Left cardiac atrium (tissue), 4 donors: ENCODE results near the gene KRT1. TPM values are rescaled to one million over a fixed set of nuclear protein-coding genes. Genes with fewer than 3 reads are reported as not detected.

ENCODE experiments used
- ATAC-seq, 2 donors: fragments of 200-7000 bp; cut with Tn5 transposase; one replicate each; pipeline ENCODE4 v1.9.1; 2020; ENCODE audit warnings: mild to moderate bottlenecking in 2 of 2, moderate library complexity in 2 of 2
- DNase-seq: peaks from one replicate; pipeline ENCODE4 v3.0.0-alpha.2; 2020
- intact Hi-C, 2 donors: fragments of 100-400 bp; cut with DNase I; formaldehyde crosslinking; loops; one replicate each; pipeline versions ENCODE4 v1.14.1 to v1.15.1; 2022 to 2023
- total RNA-seq, 2 donors: library from RNA; stranded (reverse); fragmentation: NEBNext Ultra II Directional; extraction: Animal tissue kit (Norgen Biotek cat#: 25700); gene quantifications; one replicate each; pipeline ENCODE4 v1.2.1, GENCODE V29; 2021
- donor health status: DM: no; HTN: yes; CAD: no.
- donor health status: DM: no; HTN: yes; CAD: no; lungs with severe emphysema.
- donor health status: DM: yes; HTN: yes; CAD: no.
- donor health status: Dilated cardiomyopathy.

KRT1 gene
- total RNA-seq, 2 donors from 2014 or later: 0.18 TPM; not detected in 1

DNA sequence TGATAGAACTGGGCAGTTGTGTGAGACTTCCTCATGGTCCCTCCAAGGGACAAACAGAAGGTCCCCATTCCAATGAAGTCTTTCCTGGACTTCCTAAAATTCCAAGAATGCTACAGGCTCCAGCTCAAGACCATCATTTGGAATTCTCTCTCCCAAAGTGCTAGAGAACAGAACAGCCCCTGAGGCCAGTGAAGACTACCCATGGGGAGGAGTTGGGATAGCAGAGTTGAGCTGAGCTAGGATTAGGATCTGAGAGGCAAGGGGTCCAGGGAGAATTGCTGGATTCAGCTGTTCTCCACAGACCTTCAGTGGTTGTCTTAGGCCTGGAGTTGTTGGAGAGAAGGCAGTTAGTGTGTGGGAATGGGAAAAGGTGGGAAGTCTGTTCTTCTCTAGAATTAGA is 10.8 kb downstream of the KRT1 start:
- DNase-seq (no peak), ATAC-seq (no peak)
- intact Hi-C loops: loop anchor here in 1 of 2 donors (5.0 kb wide), 1 partner anchor 198 kb away; no protein-coding TSS in a partner anchor

DNA sequence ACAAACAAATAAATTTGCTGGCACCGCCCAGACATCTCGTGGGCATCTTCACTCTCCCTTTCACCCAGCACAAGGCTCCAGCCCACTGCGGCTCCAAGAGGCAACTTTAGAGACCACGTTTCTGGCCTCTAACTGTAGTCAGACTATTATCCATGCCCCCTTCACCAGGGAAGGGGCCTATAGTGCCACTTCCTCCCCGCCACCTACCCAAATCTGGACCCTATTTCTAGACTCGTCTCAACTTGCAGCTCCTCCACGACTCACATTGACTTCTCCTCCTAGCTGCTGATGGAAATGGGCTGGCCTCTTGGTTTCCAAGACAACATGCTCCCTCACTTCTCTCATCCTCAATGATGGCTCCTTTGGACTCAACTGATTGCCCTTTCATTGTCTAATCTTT is 12.3 kb downstream of the KRT1 start:
- no peak for DNase-seq
- intact Hi-C loops: loop anchor here in 1 of 2 donors (5.0 kb wide), 1 partner anchor 199 kb away; no protein-coding TSS in a partner anchor
- no peak for ATAC-seq

DNA sequence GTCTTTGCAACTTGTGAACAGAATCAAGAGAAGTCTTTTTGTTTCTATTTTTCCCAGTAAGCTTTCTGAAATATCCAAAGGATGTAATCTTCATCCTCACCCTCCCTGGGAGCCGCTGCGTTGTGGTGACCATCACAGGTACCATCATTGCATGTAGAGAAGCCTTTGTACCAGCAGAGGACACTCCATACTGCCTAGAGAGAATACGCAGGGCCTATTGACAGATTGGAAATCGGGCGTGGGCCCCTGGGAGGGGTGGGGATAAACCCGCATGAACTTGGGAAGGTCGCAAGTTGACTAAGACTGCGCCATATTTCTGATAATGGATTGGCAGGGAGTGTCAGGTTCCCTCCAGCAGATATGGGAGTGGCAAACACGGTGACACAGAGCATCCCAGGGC is 12.7 kb downstream of the KRT1 start:
- intact Hi-C loops: loop anchor here in 1 of 2 donors (5.0 kb wide), 1 partner anchor 200 kb away; no protein-coding TSS in a partner anchor
- no peak for DNase-seq
- ATAC-seq: no peak

DNA sequence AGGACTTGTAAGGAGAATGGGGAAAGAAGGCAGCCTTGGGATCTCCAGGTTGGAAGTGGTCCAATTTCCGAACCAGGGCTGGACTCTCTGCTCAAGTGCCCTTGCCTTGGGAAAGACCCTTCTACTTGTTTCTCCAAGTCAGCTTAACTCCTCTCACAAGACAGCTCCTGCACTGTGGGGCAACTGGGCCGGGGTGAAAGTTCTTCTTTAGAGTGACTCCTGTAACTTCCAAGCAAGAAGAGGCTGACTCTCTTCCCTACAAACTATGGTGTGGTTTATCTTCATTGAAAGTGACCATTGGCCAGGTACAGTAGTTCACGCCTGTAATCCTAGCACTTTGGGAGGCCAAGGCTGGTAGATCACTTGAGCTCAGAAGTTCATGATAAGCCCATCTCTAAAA is 13.7 kb downstream of the KRT1 start:
- DNase-seq (no peak), ATAC-seq (no peak)
- intact Hi-C loops: loop anchor here in 1 of 2 donors (5.0 kb wide), 1 partner anchor 201 kb away; no protein-coding TSS in a partner anchor

DNA sequence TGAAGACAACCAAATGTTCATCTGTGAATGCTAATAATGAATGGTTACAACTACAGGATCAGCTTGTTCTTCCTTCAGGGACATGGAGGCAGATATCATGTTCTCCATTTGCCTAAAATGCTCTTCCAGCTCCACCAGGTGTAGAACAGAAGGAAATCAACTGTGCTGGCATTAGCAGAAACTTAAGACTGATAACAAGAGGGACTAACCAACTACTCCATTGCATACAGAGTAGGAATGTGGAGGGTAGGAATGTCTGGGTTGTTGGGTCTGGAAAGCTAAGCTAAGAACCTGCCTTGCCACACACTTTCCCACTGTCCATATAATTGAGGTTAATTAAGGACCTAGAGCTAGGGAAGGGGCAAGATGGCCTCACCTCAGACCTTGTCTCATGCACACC is 16.8 kb downstream of the KRT1 start:
- DNase-seq (no peak), ATAC-seq (no peak)
- intact Hi-C loops: no loop called here

DNA sequence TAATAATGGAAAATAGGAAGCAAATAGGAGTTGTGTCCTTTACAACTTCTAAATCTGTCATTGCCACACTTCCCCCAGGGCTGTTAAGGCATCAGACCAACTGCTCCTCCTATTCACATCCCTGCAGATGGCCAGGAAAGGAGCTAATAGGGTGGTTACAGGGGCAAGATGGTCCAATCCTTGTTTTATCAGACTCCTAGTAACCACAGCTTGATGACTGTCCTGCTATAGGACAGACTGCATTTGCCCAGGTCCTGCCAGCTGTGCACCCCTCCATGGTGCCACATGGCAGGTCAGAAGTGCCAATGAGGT is 17.3 kb downstream of the KRT1 start:
- no peak for ATAC-seq
- intact Hi-C loops: no loop called here

DNA sequence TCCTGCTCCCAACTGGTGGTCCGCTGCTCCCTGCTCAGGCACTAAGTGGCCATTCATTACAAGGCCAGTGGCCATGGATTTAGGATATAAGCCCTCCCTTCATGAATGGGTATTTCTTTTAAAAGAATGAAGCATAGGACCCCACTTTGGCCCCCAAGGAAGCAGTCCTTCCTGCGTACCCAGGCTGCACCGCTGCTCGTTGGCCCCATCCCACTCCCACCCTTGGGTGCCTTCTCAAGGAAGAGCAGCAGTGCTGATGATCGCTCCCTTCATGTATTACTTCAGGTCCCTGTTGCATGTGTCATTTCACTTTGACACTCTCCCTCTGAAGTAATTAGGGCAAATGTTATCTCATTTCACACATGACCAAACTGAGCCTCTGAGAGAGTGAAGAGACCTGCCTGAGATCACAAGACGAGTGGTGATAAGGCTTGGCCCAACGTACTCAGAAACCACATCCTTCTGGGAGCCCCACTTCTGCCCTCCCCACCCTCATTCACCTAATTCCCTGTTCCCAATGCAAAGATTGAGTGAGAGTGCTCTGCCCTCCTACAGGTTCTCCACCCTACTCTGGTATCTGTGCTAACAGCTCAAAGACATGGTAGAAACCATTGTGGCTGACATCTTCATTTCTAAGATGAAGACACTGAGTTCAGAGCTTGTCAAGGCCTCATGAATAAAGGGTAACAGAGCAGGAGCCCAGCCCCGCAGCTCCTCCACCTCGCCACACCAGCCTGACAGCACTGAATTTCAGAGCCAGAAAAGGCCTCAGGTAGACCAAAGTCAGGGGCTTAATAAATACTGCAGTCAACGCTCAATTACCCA is 17.9 kb downstream of the KRT1 start:
- DNase-seq (no peak), ATAC-seq (no peak)
- intact Hi-C loops: no loop called here

More for the DNA sequence above, 17.3 kb downstream of the KRT1 start:
- no peak for DNase-seq

DNA sequence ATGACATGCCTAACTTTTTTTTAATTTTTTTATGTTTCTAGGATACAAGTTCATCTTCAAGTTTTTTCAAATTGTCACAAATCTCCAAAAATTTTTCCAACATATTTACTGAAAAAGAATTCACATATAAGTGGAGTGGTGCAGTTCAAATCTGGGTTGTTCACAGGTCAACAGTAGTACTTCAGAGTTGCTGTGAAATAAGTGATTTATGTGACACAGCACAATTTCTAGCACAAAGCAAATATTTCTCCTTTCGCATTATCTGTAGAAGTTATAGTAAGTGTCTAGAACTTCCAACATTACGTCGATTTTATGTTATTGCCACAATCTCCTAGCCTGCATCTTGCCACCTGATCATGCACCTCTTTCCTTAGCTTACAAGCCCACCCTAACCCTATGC is 18.5 kb downstream of the KRT1 start:
- ATAC-seq: no peak
- intact Hi-C loops: no loop called here

DNA sequence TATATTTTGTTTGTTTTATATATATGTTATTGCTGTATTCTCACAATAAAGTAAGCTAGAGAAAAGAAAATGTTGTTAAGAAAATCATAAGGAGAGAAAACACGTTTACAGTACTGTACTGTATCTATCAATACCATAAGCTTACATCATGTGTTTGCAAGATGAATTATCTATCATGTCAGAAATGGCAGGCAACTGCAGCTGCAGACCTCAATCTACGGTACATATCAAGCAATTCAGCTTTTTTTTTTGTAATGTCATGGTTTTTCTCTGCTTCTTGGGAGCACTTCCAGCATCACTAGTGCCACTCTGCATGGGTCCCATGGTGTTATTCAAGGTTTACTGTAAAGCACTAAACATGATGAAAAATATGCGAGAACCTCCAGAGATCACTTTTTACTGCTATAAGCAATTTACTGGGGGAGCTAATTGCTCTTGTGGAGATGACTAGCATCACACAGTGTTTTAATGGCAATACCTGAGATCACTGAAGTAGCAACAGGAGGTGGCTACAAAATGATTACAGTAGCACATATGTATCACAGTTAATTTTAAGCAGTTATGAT is 19.2 kb downstream of the KRT1 start:
- intact Hi-C loops: no loop called here
- DNase-seq: no peak
- ATAC-seq: no peak

More for the DNA sequence above, 18.5 kb downstream of the KRT1 start:
- DNase-seq: no peak

DNA sequence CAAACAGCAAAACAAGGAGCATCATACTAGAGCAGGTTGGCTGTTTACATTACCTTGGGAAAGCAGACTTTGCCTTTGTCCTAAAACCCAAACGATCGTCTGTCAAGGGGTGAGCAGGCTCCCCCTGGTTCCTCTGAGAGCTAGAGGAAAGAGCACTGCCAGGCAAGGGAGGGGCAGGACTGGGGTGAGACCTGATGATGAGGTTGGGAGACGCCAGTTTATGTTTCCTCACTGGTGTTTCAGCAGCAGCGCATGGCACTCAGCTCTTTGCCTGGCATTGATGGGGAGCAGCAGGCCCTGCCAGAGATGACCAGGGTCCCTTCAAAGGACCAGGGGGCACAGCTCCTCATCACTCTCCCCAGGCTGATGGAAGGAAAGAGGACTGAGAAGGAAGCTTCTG is 20.3 kb downstream of the KRT1 start:
- no peak for DNase-seq
- no peak for ATAC-seq
- intact Hi-C loops: no loop called here

GRCh38 chr12:52659395-52659794 is 20.8 kb downstream of the KRT1 start:
- intact Hi-C loops: no loop called here
- ATAC-seq: no peak
- no peak for DNase-seq

DNA sequence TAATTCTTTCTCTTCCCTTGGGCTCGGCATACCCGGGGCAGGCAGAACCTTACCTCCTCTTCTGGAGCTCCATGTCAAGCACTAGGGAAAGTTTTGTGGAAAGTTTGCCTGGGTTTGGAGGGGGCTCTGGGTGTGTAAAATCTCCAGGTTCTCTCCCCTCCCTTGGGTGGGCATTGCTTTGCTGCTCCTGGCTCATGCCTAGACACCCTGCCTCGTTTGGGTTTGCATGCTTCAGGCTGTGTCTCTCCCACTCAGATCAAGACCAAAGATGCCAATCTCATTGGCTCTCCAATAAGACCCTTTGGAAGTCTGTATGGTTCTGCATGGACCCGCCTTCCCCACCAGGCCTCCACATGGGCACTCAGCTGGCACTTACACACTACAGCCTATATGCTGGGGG is 22.0 kb downstream of the KRT1 start:
- no peak for DNase-seq
- intact Hi-C loops: no loop called here
- ATAC-seq: no peak

GRCh38 chr12:52657250-52657902 is 22.8 kb downstream of the KRT1 start:
- DNase-seq: no peak
- no peak for ATAC-seq
- intact Hi-C loops: no loop called here

- intact Hi-C loops: no loop called here
- no peak for DNase-seq
- ATAC-seq: peak in 1 of 2 donors; percentile 68
These were observed 23.6 kb downstream of the KRT1 start for GRCh38 chr12:52656616-52657015.

GRCh38 chr12:52655720-52656124 is 24.5 kb downstream of the KRT1 start:
- ATAC-seq (peak in 1 of 2 donors; percentile 51), DNase-seq (no peak)
- intact Hi-C loops: no loop called here

DNA sequence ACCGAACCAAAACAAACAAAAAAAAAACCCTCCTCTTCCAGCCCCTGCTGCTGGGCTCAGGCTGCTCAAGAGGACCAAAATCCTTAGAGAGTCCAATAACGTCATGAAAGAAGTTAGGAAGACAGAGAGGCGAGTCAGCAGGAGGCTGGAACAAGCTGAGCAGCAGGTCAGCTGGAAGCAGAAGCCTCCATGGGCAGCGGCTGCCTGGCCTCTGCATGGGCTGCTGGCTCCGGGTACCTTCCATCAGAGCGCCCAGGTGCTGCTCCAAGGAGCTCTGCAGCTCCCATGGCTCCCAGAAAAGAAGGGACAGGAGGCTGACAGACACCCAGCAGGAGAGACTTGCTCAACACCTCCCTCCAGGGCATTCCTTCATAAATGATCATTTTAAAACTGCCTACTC is 25.0 kb downstream of the KRT1 start:
- intact Hi-C loops: no loop called here
- ATAC-seq: no peak
- DNase-seq: no peak

GRCh38 chr12:52651726-52652261 is 28.4 kb downstream of the KRT1 start, which contains the start of gene KRT2:
Gene KRT2, minus strand, starts transcription at chr12:52652211. Its CDS starts 69 bp downstream, at chr12:52652142.
- intact Hi-C loops: no loop called here
- DNase-seq: no peak
- ATAC-seq: no peak

DNA sequence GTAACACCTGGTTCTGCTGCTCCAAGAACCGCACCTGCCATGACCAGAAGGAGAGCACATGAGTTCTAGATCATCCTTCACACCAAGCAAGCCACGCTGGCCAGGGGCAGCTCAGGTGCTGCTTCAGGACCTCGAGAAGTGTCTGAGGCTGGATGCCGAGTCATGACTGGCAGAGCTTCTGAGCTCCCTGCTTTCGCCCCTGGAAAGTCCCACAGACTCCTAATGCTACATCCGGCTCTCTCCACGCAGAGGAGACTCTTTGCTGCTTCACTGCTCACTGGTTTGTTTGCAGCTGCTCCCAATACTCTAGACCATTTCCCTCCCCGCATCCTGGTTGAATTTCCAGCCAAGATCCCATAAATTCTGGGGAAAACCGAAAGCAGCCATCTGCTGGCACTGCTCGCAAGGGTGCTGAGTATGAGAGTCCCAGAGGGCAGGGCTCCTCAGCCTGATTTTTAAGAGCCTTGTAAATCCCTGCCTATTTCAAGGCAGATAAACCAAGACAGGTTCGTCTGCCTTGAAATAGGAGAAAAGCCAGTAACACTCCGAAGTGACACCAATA is 29.6 kb downstream of the KRT1 start:
- intact Hi-C loops: no loop called here
- no peak for DNase-seq
- no peak for ATAC-seq

- ATAC-seq: no peak
- intact Hi-C loops: no loop called here
- DNase-seq: no peak
These were observed 31.1 kb downstream of the KRT1 start for GRCh38 chr12:52649066-52649465.
